GM12878 (cell line): ENCODE results near the gene IDS. TPM values are rescaled to one million over a fixed set of nuclear protein-coding genes. Genes with fewer than 3 reads are reported as not detected.

Experiments used
- ATAC-seq: fragments of 200-7000 bp; cut with Tn5 transposase; 3 replicates; pipeline ENCODE4 v1.9.1; 2020; ENCODE audit warnings: mild to moderate bottlenecking, moderate library complexity
- BruUV-seq: library from RNA; stranded (reverse); fragments of 400-500 nt; replicated peaks from 2 replicates; lab custom pipeline; 2021; lab: Mats Ljungman, UMichigan
- CTCF ChIA-PET: fragments of 300-600 bp; sonication (Branson Sonifier 250); formaldehyde crosslinking; extraction: SDS; loops from one replicate; lab custom pipeline; 2021; ENCODE audit warnings: inconsistent platforms; lab: Yijun Ruan, JAX
- POLR2A ChIA-PET: fragments of 350-600 bp; formaldehyde crosslinking; extraction: SDS; loops from one replicate; lab custom pipeline; 2021; ENCODE audit warnings: inconsistent platforms; lab: Charles Lee
- RAD21 ChIA-PET: fragments of 300-600 bp; sonication (Branson Sonifier 250); formaldehyde crosslinking; loops from one replicate; lab custom pipeline; 2023; ENCODE audit warnings: antibody characterized with exemption; ENCODE audit not compliant: unreplicated experiment; lab: Charles Lee
- SMC1A ChIA-PET: fragments of 300-600 bp; sonication (Branson Sonifier 250); formaldehyde crosslinking; loops from one replicate; lab custom pipeline; 2023; ENCODE audit not compliant: unreplicated experiment, uncharacterized antibody; lab: Charles Lee
- DNase-seq: peaks from one replicate; pipeline ENCODE4 v3.0.0-alpha.2; 2011; ENCODE audit warnings: low read depth, low spot score
- FAIRE-seq: peaks from 3 replicates; lab custom pipeline; 2011; peaks lifted over from hg19 to GRCh38; lab: Jason Lieb, UNC
- H2AFZ ChIP-seq: 2 replicates; pipeline ENCODE4 v1.6.0; 2011; ENCODE audit warnings: low read depth, low read length, control low read depth; ENCODE audit not compliant: control insufficient read depth
- H3K27ac ChIP-seq: 2 replicates; pipeline ENCODE4 v1.5.1; 2011; ENCODE audit warnings: control low read depth; ENCODE audit not compliant: control insufficient read depth, insufficient read depth
- H3K27me3 ChIP-seq, 2 experiments: replicated peaks in 1 of 2; 2 replicates each; pipeline versions ENCODE4 v1.6.0 to v1.6.1; 2011; ENCODE audit warnings: low read length in 1 of 2; ENCODE audit not compliant: control insufficient read depth in 2 of 2, insufficient read depth in 2 of 2
- H3K36me3 ChIP-seq, 2 experiments: 2 replicates each; pipeline ENCODE4 v1.5.1; 2011; ENCODE audit warnings: low read length in 1 of 2; ENCODE audit not compliant: control insufficient read depth in 2 of 2, insufficient read depth in 2 of 2
- H3K4me1 ChIP-seq: 2 replicates; pipeline ENCODE4 v1.6.1; 2011; ENCODE audit warnings: mild to moderate bottlenecking, low read length, moderate library complexity, mixed read lengths; ENCODE audit not compliant: control insufficient read depth, insufficient read depth
- H3K4me2 ChIP-seq: 2 replicates; pipeline ENCODE4 v1.6.0; 2011; ENCODE audit warnings: control low read depth; ENCODE audit not compliant: control insufficient read depth, insufficient read depth
- H3K4me3 ChIP-seq: fragments of 200-600 bp; sonication (generic); 2 replicates; pipeline ENCODE4 v1.5.1; 2016
- H3K79me2 ChIP-seq: 2 replicates; pipeline ENCODE4 v1.6.0; 2011; ENCODE audit warnings: low read length; ENCODE audit not compliant: control insufficient read depth, insufficient read depth
- H3K9ac ChIP-seq: 2 replicates; pipeline ENCODE4 v1.8.0; 2011; ENCODE audit warnings: low read length, control low read depth, mixed read lengths; ENCODE audit not compliant: control insufficient read depth, insufficient read depth
- H3K9me3 ChIP-seq: replicated peaks from 3 replicates; pipeline ENCODE4 v1.5.1; 2011; ENCODE audit warnings: mild to moderate bottlenecking, low read length; ENCODE audit not compliant: control insufficient read depth, insufficient read depth
- H4K20me1 ChIP-seq: 2 replicates; pipeline ENCODE4 v1.6.0; 2011; ENCODE audit not compliant: control insufficient read depth, insufficient read depth
- E2F8 ChIP-seq: fragments of 450-650 bp; IDR thresholded peaks from 2 replicates; pipeline ENCODE4 v1.6.1; 2018; ENCODE audit warnings: mild to moderate bottlenecking, low read depth, moderate library complexity; ENCODE audit not compliant: partially characterized antibody
- HCFC1 ChIP-seq: fragments of 150-350 bp; IDR thresholded peaks from 2 replicates; pipeline ENCODE4 v1.6.1; 2014; ENCODE audit warnings: low read length
- IRF4 ChIP-seq: IDR thresholded peaks from 2 replicates; pipeline ENCODE4 v1.6.1; 2011; ENCODE audit warnings: low read depth, low read length
- MYC ChIP-seq: IDR thresholded peaks from 2 replicates; pipeline ENCODE4 v1.6.1; 2011; ENCODE audit warnings: mild to moderate bottlenecking, low read length, moderate library complexity, inconsistent platforms; ENCODE audit not compliant: insufficient read depth, insufficient replicate concordance, insufficient read length, severe bottlenecking
- NFYB ChIP-seq: IDR thresholded peaks from 2 replicates; pipeline ENCODE4 v1.6.1; 2011; ENCODE audit warnings: low read depth, mild to moderate bottlenecking, low read length, improper control_type of control experiment, moderate library complexity; ENCODE audit not compliant: insufficient read depth
- RAD51 ChIP-seq: fragments of 450-650 bp; IDR thresholded peaks from 2 replicates; pipeline ENCODE4 v1.6.1; 2016; ENCODE audit warnings: moderate library complexity, mild to moderate bottlenecking, inconsistent platforms
- SP1 ChIP-seq: IDR thresholded peaks from one replicate; pipeline ENCODE4 v1.6.1; 2011; ENCODE audit warnings: low read depth, low read length
- SUPT20H ChIP-seq: IDR thresholded peaks from 2 replicates; pipeline ENCODE4 v1.6.1; 2011; ENCODE audit warnings: low read depth, mild to moderate bottlenecking, low read length, moderate library complexity, borderline replicate concordance; ENCODE audit not compliant: control insufficient read depth
- TCF3 ChIP-seq: IDR thresholded peaks from 2 replicates; pipeline ENCODE4 v1.6.1; 2012; ENCODE audit warnings: low read depth, mild to moderate bottlenecking, low read length, borderline replicate concordance; ENCODE audit not compliant: insufficient read depth
- WGBS: methylation state at CpG from one replicate; pipeline ENCODE4 v1.1.6; 2016; ENCODE audit warnings: low lambda C conversion rate; ENCODE audit not compliant: insufficient replicate concordance, insufficient coverage; ENCODE audit errors: missing lambda C conversion rate; 5-methylcytosine and 5-hydroxymethylcytosine counted together
- in situ Hi-C: fragments of 300-500 bp; cut with MboI; formaldehyde crosslinking; loops from 9 replicates; pipeline ENCODE4 v1.14.3; 2018; ENCODE audit warnings: mixed read lengths
- intact Hi-C: fragments of 100-400 bp; cut with micrococcal nuclease; formaldehyde crosslinking; loops from one replicate; pipeline ENCODE4 v1.14.2; 2022; ENCODE audit not compliant: unreplicated experiment
- polyA plus RNA-seq, 11 experiments: library from polyadenylated mRNA; depleted of rRNA in 4 of 11; unstranded in 6 of 11; stranded (reverse) in 5 of 11; fragments of >200 nt; fragmentation: Nextera tagmentation in 4 of 11; fragmentation: Illumina TruSeq in 1 of 11; extraction: Ambion mirVana in 4 of 11; extraction: Trizol in 1 of 11; gene quantifications; 1 replicate in 1 of 11; 2 replicates in 10 of 11; pipeline versions ENCODE4 v1.2.1 to v1.2.3, GENCODE V29; 2011 to 2016; ENCODE audit warnings: inconsistent platforms in 2 of 11, missing spikeins in 2 of 11, low read depth in 1 of 11
- total RNA-seq, 4 experiments: library from RNA; depleted of rRNA in 3 of 4; stranded (reverse); fragments of >200 nt in 3 of 4; fragmentation: Illumina TruSeq in 1 of 4; extraction: Trizol in 1 of 4; gene quantifications; 2 replicates each; pipeline versions ENCODE4 v1.2.1 to v1.2.3, GENCODE V29; 2013 to 2021

Gene IDS
- total and polyA plus RNA-seq, 10 of the 15 experiments (the other 5 are each of a cell fraction or from before 2014, with no cell fraction given): 6.1 to 79.1 (median 51.7) TPM

DNA sequence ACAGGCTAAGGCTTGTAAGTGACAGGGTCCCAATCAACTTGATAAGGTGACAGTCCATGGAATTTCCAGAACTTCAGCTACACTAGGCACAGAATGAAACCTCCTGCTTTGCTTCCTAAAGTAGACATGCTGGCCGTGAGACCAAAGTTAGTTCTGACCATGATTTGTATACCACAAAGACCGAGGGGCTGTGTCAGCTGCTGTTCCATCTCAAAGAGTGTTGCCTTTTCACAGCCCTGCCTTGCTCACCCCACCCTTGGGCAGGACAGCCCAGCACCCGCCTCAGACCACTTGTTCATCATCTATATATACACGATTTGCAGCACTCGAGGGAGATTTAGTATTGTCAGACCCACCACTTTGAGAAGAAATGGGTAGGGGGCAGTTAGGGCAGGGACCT is 5.3 kb downstream of the IDS start:
- H3K4me1 ChIP-seq: peaks cover 23% of the 10 kb centered on the region
- ChIA-PET CTCF (interaction anchor here (0.6 to 1.8 kb wide), 3 partner anchors 11 to 556 kb away, joined by 3 to 8 read pairs (median 5); no protein-coding TSS in a partner anchor), SMC1A (interaction anchor here (1.7 to 1.9 kb wide), 2 partner anchors 9 to 13 kb away, joined by 4 to 5 read pairs; no protein-coding TSS in a partner anchor), POLR2A (interaction anchor here (0.6 to 1.4 kb wide), 3 partner anchors 40 to 1431 kb away, joined by 4 read pairs; no protein-coding TSS in a partner anchor), RAD21 (interaction anchor here (3.2 kb wide), 1 partner anchor 40 kb away, joined by 12 read pairs; no protein-coding TSS in a partner anchor)
- in situ Hi-C loops: loop anchor here (25.0 kb wide), 1 partner anchor 1188 kb away; the partner anchor contains the start of gene MTMR1
- H3K9me3 ChIP-seq: no peaks in the 10 kb centered on the region
- FAIRE-seq: no peak
- H3K4me2 ChIP-seq: no peak overlapping the region; the same call in 1 of the 2 replicates
- H2AFZ ChIP-seq: no peak overlapping the region
- peaks cover 5 to 9% of the 10 kb centered on the region in 2 experiments; a peak in 3 of 4 replicates for H3K36me3 ChIP-seq
- no peak overlapping the region for H3K27ac ChIP-seq
- no peak overlapping the region; the same call in 1 of the 2 replicates for H3K4me3 ChIP-seq
- no peaks in the 10 kb centered on the region; the same call in 1 of the 2 replicates for H4K20me1 ChIP-seq
- no peaks in the 10 kb centered on the region for H3K27me3 ChIP-seq
- peaks cover 7% of the 10 kb centered on the region for H3K79me2 ChIP-seq
- no peak overlapping the region for H3K9ac ChIP-seq
- intact Hi-C loops: loop anchor here (10.0 kb wide), 1 partner anchor 435 kb away; the partner anchor contains the start of gene EOLA2
- WGBS: 0% methylated on average over 5 of the region's 5 CpGs
- ATAC-seq: no peak
- BruUV-seq: no TSS peak
- DNase-seq: no peak
- no peak for TF ChIP-seq IRF4
- no peak for TF ChIP-seq TCF3
- no peak for TF ChIP-seq E2F8
- TF ChIP-seq HCFC1: no peak
- TF ChIP-seq SP1: no peak
- TF ChIP-seq RAD51: no peak
- TF ChIP-seq SUPT20H: no peak
- no peak for TF ChIP-seq MYC
- TF ChIP-seq NFYB: no peak
